Measurements from ENCODE around the gene KCNMA1.
A peak's percentile ranks its signal among the peaks of the same experiment; 100 is the strongest.

KCNMA1 gene

DNA sequence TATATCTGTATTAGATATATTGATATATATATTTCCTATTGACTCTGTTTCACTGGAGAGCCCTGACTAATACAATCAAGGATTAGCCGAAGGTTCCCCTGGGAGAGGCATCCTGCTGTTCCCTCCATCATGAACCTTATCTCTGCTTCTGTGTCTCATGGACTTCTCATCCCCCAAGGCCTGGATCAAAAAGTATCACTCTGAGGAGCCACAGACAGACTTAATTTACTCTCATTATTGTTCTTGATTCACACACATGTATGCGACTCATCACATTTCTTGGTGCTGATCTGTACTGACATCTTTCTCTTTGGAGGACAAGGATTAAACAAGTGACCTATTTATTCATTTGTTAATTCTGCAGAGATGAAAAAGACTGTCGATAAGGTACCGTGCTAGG is 550.2 kb downstream of the KCNMA1 start:
- no peak for DNase-seq

DNA sequence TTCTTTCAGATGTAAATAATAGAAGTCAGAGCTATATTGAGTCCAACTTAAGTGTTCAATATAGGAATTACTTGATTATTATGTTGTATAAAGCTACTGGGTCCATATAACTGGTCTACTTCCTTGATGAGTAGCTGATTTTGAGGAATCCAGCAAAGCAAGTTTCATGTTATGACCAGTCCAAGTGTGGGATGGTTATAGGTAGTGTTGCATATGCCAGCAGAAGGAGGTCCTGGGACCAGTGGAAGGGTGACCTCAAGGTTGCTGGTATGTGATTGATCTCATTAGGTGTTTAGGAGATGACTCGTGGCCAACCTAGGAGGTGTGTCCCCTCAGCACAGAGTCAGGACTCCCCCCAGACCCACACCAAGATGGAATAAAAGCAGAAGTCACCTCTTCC is 551.5 kb downstream of the KCNMA1 start:
- no peak for DNase-seq

DNA sequence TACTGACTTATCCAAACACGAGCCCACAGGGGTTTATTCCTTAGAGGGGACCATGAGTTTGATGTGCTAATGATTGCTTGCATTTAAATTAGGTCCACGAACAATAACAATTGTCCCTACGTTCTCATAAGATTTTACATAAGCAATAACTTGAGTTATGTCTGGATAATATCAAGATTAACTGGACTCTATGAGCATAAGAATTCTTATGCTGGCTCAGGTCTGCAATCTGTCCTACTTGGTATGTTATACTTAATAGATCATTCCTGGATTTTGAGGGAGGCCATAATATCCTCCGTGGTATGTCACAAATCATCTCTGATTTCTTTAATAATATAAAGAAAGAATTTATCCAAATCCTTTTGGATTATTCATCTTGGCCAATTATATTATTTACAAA is 552.3 kb downstream of the KCNMA1 start:
- no peak for DNase-seq

DNA sequence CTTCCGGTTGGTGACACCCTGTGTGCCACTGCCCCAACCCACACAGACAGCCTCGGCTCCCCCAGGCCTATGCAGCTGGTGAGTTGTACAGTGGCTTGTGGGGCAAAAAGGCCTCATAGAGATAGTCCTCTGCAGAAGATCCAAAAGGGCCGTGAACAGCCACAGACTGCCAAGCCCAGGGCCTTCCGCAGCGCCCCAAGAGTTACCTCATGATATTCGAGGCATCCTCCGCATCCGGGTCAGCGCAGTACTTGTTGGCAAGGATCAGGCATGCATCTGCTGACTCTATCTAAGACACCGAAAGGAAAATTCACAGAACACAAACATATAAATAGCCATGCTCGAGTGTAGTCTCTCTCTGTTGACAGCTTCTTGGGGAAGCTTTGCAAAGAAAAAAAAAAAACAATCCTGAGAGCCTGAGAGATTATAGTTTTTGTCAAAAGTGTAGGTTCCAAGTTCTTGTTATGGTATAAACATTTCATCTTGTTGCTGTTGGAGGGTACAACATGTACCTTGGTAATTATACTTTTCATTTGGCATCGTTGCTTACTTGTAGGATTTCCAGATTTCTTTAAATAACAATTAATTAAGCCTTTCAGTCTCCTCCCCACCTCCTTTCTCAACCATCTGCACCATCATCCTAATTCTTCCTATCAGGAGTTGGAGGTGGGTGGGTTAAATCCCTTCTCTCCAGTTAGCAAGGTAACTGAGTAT is 553.0 kb downstream of the KCNMA1 start:
- DNase-seq, result no peak

DNA sequence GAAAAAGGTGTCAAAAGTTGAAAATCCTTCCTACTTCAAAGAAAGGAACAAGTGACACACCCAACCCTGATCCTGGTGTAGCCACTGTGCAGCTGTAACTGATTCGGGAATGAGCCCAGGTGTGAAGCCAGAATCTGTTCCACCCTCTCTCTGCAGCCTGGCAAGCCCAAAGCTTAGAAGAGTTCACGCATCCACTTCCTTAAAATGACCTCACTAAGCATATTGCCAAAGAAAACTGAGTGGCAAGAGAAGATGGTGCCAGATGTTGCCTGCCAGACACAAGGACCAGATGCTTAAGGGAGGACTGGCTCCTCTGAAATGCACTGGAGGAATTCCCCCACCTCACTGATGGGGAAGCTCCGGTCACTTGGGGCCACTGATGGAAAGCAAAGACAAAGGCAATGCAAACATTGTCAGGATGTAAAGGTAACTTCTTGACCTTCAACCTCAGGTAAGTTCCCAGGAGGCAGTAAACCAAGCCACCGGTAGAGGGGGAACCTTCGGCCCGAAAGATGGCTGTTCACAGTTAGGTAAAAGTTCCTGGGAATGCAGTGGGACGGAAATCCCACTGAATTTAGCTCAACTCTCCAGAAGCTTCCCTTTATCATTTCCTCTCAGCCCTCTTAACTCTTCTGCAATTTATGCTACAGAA is 554.9 kb downstream of the KCNMA1 start:
- no peak for DNase-seq

DNA sequence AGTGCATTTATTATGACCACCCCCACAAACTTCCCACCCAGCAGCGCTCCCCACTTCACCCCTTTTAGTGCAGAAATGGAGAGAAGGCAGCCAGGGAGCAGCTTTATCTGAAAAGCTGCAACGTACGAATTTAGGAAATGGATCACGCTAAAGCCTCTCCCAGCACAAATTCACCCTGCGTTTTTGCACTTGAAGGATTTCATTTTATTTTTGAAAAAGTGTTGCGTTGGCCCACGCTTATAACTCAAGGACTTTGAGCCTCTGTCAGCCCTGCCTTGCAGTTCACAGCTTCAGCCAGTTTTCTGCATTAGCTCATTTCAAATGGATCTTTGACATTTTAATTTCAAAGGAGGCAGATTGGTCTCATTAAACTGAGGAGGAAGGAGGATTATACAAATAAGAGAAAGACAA is 556.1 kb downstream of the KCNMA1 start:
- no peak for DNase-seq

DNA sequence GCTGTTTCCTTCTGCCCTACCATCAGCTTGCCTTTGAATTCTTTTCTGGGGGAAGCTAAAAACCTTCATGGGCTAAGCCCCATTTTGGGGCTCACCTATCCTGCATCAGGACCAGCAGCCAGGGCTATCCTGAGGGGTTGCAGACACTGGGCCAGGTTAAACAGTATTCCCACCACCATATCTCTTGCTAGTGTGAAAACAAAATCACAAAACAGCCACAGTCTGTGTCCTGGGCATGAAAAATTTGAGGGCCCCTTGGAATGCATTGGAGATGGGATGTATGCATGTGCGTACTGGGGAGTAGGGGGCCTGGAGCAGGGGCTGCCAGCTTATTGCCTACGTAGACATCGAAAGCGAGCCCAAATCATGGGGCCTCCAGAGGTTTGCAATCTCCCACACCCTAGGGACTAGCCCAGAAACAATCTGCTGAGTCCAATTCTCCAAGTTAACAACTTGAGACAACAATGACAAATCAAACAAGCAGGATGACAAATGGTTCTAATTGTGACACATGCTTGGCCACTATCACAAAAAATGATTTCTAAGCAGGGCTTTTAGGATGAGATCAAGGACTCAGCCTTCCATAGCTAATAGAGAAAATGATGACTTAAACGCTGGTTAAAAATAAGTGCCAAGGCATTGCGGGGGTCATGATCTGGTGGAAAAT is 557.1 kb downstream of the KCNMA1 start:
- DNase-seq, result no peak

DNA sequence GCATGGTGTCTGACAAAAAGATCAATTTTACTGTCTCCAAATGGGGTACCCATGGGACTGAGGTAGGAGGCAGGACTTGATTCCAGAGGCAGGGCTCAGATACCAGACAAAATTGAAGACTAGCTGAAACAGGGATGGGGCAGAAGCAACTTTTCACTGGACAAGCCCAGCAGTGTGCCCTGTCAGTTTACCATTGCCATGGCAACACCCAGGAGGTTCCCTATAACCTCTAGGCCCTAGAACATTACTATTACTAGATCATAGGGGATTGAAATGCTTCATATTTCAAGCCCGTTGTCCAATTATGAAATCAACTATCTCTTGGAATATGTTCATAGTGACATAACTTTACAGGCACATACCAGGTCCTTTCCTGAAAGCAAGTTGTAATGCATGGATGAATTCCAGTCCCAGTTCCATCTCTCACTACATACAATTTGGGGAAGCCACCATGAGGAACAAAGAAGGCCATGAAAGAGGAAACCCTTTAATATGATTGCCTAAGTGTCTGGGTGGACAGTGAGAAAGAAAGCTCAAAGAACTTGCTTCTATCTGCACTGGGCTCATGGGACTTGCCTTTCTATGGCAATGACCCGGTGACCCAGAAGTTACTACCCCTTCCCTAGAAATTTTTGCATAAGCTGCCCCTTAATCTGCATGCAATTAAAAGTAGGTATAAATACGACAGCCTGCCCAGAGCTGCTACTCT is 557.9 kb downstream of the KCNMA1 start:
- DNase-seq, result no peak

DNA sequence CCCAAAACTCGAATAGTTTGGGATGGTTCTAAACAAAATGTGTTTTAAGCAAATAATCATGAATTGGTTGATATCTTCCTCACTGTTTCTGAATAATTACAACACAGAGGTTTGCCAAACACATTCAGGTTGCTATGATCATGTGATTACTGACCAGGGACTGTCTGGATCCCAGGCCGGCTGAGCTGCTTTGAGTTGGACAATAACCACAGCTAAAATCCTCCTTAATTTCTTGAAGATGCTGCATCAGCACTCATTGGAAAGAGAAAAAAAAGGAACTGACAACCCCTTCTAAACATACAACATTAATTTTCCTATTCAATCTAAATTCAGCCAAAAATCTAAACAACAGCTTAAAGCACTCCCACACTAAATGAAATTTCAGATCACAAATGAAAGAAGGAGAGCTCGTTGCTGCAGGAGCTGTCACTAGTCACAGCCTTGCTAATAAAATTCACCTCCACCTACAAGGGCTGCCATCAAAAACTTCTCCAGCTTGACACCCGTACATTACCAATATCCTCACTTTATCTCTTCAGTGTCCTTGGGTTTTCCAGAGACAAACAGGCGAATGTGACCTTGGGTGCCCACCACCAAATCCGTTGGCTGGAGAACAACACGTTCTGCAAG is 560.2 kb downstream of the KCNMA1 start:
- DNase-seq, result no peak

DNA sequence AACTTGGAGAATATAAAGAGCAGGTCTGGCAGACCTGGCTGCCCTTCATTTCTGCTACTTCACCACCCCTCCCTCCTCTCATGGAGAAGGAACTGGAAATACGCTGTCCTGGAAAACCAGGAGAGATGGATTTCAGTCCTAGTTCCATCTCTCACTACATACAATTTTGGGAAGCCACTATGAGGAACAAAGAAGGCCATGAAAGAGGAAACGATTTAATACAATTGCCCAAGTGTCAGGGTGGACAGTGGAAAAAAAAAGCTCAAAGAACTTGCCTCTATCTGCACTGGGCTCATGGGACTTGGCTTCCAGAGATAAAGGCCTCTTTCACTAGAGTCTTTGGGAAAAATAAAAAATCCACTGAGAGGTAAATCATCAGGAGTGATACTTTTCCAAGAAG is 561.7 kb downstream of the KCNMA1 start:
- no peak for DNase-seq

DNA sequence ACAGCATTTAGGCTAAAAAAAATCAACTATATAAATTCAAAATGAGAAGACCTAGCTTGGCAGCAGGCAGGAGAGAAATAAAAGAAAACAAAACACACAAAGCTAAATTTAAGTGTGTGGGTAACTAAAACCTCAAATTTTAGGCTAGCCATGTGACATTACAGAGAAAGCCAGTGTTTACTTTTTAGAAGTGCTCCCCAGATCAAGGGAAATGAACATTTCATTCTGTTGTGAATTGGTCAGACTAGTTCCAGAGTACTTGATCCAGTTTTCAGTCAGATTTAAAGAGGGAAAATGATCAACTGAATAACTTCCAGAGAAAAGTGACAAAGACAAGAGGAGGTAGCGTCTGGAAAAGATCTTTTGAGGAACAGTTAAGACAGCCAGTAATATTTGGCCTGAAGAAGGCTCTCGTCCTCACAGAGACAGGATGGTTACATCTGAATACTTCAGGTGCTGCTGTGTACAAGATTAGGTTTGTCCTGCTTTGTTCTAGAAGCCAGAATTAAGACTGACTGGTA is 563.4 kb downstream of the KCNMA1 start:
- no peak for DNase-seq

DNA sequence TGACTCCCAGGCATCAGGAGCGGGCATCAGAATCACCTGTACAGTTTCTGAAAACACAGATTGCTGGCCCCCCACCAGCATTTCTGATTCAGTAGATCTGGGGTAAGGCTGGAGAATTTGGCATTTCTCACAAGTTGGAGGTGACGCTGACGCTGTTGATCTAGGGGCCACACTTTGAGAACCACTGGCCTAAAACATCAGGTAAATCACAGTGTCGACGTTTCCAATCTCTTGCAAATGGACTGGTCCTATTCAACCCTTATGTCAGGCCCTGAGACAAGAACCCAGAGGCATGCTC is 564.0 kb downstream of the KCNMA1 start:
- no peak for DNase-seq

DNA sequence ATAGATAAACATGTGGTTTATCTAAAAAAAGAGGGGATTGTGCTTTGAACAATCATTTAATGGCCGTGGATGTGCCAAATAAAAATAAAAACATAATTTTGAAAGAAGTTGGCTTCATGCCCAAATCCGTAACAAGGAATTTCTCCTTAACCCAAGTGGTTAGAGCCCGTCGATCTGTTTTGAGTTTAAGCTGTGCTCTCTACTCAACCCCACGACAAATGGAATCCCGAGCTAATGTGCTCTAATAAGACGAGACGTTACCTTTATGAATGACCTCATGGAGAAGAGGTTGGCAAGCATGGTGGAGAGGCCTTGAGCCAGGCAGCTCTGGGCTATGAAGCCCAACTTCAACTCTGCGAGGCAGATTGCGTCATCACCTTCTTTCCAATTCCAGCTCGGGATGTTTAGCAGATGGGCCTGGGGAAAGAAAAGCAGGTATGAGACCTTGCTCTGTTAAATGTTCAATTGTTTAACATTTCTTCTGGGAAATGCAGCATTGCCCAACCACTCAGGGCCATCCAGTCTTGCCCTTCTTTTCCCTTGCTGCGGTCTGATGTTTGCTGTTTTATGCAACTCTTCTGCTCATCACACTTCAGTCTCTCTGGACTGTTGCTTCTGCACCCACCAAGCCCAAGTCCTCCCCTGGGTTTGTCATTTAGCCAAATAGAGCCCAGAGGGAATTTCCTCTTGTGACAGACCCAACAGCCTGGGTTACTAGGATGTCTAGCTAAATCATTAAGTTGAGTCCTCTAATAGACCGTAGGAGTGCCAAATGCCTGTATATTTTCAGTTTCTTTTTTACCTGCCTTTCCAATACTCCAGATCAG is 564.6 kb downstream of the KCNMA1 start:
- DNase-seq, result peak; percentile 77

DNA sequence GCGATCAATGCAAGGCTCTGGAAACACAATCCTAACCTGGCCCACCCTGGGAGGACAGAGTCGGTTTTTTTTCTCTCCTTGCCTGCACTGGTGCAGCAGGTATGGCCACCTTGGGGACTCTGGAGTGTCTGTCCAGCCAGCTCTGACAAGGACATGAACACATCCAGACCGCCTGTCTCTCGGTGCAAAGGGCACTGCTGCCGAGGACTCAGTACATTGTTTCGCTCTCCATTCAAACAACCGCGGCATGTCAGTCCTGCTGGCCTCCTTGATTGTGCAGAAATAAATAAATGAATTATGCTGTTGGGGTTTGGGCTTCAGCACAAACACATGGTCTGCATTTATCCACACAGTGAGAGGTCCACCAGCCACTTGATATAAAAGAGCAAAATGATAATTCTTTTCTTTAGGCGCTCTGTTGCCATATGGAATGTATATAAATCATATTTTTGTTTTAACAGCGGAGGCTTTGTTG is 565.2 kb downstream of the KCNMA1 start:
- peak; percentile 22 for DNase-seq

DNA sequence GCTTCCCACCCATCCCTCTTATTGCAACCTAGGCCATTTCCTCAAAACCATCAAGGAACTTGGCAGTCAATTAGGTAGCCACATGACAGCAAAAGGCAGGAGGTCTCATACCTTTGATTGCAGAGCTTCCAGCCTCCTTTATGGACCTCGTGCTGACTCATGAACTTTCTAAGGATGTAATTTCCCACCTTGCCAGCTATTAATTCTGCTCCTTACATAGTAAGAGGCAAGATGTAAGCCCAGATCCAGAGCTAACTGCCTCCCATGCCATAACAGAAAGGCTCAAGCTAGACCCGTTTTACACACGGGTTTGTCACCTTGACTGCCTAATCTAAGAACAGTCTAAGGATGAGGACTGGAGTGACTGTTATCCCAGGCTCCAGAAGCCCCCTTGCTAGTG is 565.7 kb downstream of the KCNMA1 start:
- DNase-seq, result no peak

DNA sequence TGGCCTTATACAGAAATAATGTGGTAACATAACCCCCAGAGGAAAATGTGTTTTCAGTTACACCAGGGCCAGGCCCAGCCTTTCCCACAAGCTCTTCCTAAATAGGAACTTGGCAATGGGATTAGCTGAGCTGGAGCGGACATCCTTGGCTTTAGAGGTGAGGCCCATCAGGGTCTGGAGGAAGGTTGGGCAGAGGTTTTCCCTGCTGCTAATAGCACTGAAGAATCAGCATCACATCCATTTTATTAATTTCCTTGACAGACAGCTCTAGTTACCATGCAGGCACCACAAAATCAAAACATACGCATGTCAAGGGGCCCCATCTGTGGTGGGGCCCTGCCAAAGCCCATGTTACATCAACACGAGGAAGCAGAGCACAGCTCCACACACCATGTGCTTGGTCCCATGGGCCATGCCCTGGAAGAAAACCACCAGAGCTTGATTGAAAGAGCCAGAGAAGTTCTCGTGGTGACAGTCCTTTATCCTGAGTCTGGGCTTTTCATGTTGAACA is 566.6 kb downstream of the KCNMA1 start:
- peak; percentile 70 for DNase-seq

DNA sequence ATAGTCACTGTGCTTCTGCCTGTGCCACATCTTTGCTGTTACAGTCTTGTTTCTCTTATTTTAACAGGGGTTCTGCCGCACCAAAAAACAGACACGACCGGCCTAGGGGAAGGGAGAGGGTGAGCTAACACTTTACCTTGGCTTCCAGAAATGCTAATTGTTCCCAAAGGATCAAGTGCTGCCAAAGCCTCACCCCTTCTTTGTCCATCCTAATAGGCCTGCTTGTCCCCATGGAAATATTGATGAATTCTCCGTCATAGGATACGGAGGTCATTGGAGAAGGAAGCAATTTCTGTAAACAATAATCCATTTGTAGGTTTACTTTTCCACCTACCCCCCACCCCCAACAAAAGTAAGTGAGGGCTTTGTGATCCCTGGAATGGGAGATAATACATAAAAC is 567.3 kb downstream of the KCNMA1 start:
- no peak for DNase-seq

DNA sequence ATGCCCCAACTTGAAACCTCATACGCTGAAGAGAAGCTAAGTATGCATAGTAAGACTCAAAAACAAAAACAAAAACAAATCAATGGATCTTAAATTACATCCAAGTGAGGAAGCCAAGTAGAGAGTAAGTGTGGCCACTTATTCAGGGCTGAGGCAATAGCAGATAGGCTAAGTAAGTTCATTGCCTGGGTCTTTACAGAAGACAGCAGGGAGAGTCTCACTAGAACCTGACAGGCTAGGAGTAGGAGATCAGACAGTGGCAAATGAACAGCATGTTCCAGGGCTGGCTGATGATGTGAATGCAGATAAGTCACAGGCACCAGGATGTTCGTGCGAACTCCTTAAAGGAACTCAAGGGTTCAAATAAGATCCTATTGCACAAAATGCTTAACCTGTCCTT is 568.6 kb downstream of the KCNMA1 start:
- DNase-seq, result no peak

DNA sequence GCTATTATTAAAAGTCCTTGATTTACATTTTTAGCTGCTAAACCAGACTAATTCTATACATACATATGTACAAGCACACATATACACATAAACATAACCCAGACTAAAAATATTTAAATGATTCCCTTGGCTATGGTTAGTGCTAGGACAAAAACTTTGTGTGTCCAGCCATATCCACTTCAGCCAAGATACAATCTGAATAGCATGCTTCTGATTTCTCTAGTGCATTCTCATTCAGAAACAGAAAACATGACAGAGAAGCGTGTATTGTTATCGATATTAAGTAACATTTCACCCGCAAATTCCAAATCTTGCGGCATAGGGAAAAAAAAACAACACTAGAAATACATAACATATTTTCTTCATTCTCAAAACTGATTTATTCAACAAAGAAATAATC is 569.3 kb downstream of the KCNMA1 start:
- no peak for DNase-seq

DNA sequence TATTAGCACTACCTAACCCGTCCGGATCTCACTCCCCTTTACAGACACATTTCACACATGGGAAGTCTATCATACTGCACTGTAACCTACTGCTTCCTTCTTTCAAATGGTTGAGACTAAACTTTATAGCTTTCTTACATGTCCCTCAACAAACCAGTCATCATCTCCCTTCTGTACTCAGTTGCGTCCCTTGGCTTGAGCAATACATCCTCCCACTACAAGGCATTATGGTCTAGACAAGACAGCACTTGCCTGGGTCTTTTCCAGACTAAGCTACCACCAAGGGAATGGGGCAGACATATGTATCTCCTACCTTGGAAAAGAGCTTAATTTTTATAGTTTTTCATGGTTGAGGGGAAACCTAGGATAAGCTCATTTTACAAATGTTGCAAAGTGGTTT is 575.2 kb downstream of the KCNMA1 start:
- no peak for DNase-seq

DNA sequence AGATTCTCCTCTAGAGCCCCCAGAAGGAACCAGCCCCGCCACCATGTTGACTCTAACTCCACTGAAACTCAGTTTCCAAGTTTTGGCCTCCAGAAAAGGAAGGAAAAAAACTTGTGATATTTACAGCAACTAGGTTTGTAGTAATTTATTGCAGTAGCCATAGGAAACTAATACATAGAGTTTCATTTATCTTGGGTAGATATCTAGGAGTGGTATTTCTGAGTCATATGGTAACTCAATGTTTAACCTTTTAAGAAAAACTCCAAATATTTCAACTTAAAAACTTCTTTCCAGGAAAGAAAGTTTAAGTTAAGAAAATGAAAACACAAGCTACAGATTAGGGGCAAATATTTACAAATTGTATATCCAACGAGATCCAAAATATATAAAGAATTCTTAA is 576.7 kb downstream of the KCNMA1 start:
- DNase-seq, result no peak

DNA sequence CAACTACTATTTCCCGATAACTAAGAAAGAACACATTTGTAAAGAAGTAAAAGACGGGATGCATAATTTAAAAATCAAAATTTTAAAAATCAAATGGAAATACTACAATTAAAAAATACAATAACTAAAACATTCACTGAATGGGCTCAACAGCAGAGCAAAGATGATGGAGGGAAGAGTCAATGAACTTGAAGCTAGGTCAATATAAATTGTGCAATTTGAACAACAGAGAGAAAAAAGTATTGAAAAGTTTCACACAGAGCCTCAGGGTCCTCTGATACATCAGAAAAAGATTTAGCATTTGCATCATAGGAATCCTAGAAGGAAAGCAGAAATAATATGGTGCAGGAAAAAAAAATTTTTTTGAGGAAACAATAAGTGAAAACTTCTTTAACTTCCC is 581.0 kb downstream of the KCNMA1 start:
- no peak for DNase-seq
